ENCODE measurements around the gene TSPAN13. TPM values are rescaled to one million over a fixed set of nuclear protein-coding genes. Genes with fewer than 3 reads are reported as not detected.

The TSPAN13 gene
- total and polyA plus RNA-seq, 2 of the 8 experiments (the other 6 are each of a cell fraction or from before 2014, with no cell fraction given), result 15.3 to 28.1 TPM

DNA sequence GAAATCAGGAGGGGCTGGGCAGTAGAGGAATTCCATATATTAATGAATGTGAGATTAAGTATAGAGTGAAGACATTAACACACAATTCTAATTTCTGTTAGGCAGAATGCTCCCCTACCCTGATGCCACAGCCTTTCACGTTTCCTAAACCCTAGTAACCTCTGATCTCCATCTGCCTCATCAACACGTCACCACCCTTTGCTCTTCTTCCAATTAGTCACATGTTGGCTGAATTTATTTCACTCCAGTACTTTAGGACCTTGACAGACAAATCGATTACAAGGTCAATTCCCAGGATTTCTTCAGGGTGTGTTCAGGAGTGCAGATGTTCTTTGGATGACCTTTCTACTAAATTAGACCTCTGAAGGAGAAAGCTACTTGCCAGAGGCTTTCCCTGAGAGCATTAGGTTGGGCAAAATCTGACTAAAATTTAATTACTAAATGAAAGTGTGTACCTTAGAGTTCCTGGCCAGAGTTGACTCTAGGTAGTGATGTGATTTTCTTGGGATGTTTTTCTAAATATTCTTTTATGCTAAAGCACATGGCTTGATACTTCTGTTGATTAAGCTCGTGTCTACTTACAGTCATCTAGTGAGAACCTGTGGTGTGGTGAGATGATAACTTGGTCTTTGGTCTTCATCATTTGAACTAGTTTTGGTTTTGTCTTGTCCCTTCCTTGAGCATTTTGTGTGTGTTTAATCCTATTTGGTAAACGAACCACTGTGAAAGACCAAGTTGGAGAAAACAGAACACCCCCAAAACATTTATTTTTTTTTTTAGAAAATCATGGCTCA lies 38.5 kb downstream of the TSPAN13 start:
- no peak overlapping the region for H2BK15ac ChIP-seq (ENCODE audit: low read length)

More for the DNA sequence above, 38.5 kb downstream of the TSPAN13 start:
- H3K14ac ChIP-seq (ENCODE audit: insufficient read length), result no peak overlapping the region
- no peak overlapping the region for H2BK20ac ChIP-seq (ENCODE audit: low read length)
- no peak overlapping the region for H3K18ac ChIP-seq (ENCODE audit: extremely low read depth, low read length)
- FAIRE-seq (no peak), DNase-seq (ENCODE audit: low read depth in 1 of 2, low spot score in 2 of 2) (no peak)
- ChIA-PET CTCF (ENCODE audit: partially characterized antibody) (interaction anchor here (0.5 kb wide), 1 partner anchor 189 kb away, joined by 3 read pairs; no protein-coding TSS in a partner anchor), POLR2A (ENCODE audit: partially characterized antibody) (no interaction called here)
- no peak overlapping the region for H2AK5ac ChIP-seq (ENCODE audit: low read depth, low read length)
- no peak overlapping the region for H4K8ac ChIP-seq (ENCODE audit: extremely low read depth, insufficient read depth, low read length)
- no peak overlapping the region for H3K4ac ChIP-seq (replicated peaks; ENCODE audit: insufficient read length, low read depth, low read length)
- no peaks in the 10 kb centered on the region; a peak in 1 of 4 replicates for H3K9me3 ChIP-seq (ENCODE audit: insufficient read depth in 2 of 2, low read depth in 1 of 2, low read length in 1 of 2)
- no peaks in the 10 kb centered on the region for H3K79me2 ChIP-seq (ENCODE audit: control insufficient read depth in 1 of 2, insufficient read depth in 2 of 2, low read length in 2 of 2)
- no peak overlapping the region for H2BK12ac ChIP-seq (ENCODE audit: low read depth, low read length)
- H3K79me1 ChIP-seq (ENCODE audit: low read depth, low read length), result no peaks in the 10 kb centered on the region
- no peak overlapping the region for H3K4me3 ChIP-seq (ENCODE audit: extremely low read depth in 1 of 4, insufficient read depth in 2 of 4, low read depth in 3 of 4, low read length in 4 of 4)
- 90% methylated on average over 5 of the region's 5 CpGs; no CpG with 5 or more reads in 1 of the 2 experiments for WGBS, 2 experiments (ENCODE audit: extremely low coverage in 1 of 2, insufficient coverage in 1 of 2, insufficient read length in 1 of 2, insufficient replicate concordance in 2 of 2, low coverage in 1 of 2, low lambda C conversion rate in 2 of 2, missing lambda C conversion rate in 1 of 2)
- no peak overlapping the region for H3K9ac ChIP-seq (replicated peaks in 1 of 4; ENCODE audit: extremely low read depth in 1 of 4, low read depth in 3 of 4, low read length in 3 of 4)
- no peaks in the 10 kb centered on the region for H3K4me1 ChIP-seq (replicated peaks in 1 of 4; ENCODE audit: control insufficient read depth in 3 of 4, insufficient read depth in 4 of 4, low read length in 3 of 4)
- H3K27ac ChIP-seq (ENCODE audit: low read depth, low read length), result no peak overlapping the region
- H2BK5ac ChIP-seq (ENCODE audit: low read depth, low read length), result no peak overlapping the region
- no peaks in the 10 kb centered on the region for H3K36me3 ChIP-seq (ENCODE audit: control insufficient read depth in 2 of 4, insufficient read depth in 4 of 4, low read length in 3 of 4)
- H3K4me2 ChIP-seq (ENCODE audit: insufficient read depth in 1 of 2, low read depth in 2 of 2, low read length in 2 of 2), result no peak overlapping the region
- H4K5ac ChIP-seq (ENCODE audit: insufficient read length, low read depth, low read length), result no peak overlapping the region
- H3K23ac ChIP-seq (ENCODE audit: insufficient read length), result no peak overlapping the region
- no peak overlapping the region for H3K56ac ChIP-seq (replicated peaks; ENCODE audit: insufficient read length, low read depth, low read length)
- H4K91ac ChIP-seq (replicated peaks; ENCODE audit: insufficient read length, low read length), result no peak overlapping the region
- H2AFZ ChIP-seq (ENCODE audit: low read length), result no peak overlapping the region
- H2BK120ac ChIP-seq (replicated peaks; ENCODE audit: low read depth, low read length), result no peak overlapping the region
- no peak for TF ChIP-seq KDM1A (IDR thresholded peaks at IDR 0.05; ENCODE audit: borderline replicate concordance, low read length)
- no peak for TF ChIP-seq NRF1 (IDR thresholded peaks at IDR 0.05; ENCODE audit: low read depth, low read length)
- no peak for TF ChIP-seq TBP (IDR thresholded peaks at IDR 0.05; ENCODE audit: low read depth, low read length)
- TF ChIP-seq, protein P1, sequence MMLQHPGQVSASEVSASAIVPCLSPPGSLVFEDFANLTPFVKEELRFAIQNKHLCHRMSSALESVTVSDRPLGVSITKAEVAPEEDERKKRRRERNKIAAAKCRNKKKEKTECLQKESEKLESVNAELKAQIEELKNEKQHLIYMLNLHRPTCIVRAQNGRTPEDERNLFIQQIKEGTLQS (IDR thresholded peaks at IDR 0.05; ENCODE audit: insufficient read depth, low read depth, low read length), result no peak
- TF ChIP-seq BACH1 (IDR thresholded peaks at IDR 0.05; ENCODE audit: low read length), result no peak
- H3K23me2 ChIP-seq (ENCODE audit: low read depth, low read length), result no peaks in the 10 kb centered on the region
- no peaks in the 10 kb centered on the region for H3K27me3 ChIP-seq (replicated peaks in 1 of 4; ENCODE audit: control insufficient read depth in 3 of 4, extremely low read depth in 1 of 4, insufficient read depth in 3 of 4, low read length in 3 of 4)
- no peaks in the 10 kb centered on the region for H4K20me1 ChIP-seq (replicated peaks in 1 of 2; ENCODE audit: control insufficient read depth in 1 of 2, insufficient read depth in 2 of 2, low read length in 2 of 2)
